ENCODE measurements around the gene GGTLC3.
"Not testable (repeated sequence)": the region's sequence is repeated elsewhere in the genome, so short reads cannot be mapped to it uniquely, and the experiment has no call there.

Gene GGTLC3

DNA sequence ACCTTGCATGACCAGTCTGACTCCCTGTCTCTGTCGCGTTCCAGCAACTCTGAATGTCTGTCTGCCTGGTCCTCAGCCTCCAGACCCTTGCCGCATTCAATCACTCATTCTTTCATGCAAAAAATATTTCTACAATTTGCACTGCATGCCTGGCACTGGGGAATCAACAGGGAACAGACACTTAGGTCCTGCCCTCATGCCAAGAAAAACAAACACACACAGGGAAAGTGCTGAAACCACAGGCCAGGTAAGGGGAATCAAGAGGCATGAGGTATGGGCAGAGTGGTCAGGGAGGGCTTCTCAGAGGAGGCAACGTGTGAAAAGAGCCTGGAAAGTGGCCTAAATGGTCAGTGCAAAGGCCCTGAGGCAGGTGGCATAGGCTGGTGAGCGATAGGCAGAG is at the start of gene GGTLC3:
GGTLC3 (minus strand) TSS at position 101 of the 400 bp plus-strand sequence. CDS start 264 bp downstream, outside the sequence.
- DNase-seq, result not testable (repeated sequence)

DNA sequence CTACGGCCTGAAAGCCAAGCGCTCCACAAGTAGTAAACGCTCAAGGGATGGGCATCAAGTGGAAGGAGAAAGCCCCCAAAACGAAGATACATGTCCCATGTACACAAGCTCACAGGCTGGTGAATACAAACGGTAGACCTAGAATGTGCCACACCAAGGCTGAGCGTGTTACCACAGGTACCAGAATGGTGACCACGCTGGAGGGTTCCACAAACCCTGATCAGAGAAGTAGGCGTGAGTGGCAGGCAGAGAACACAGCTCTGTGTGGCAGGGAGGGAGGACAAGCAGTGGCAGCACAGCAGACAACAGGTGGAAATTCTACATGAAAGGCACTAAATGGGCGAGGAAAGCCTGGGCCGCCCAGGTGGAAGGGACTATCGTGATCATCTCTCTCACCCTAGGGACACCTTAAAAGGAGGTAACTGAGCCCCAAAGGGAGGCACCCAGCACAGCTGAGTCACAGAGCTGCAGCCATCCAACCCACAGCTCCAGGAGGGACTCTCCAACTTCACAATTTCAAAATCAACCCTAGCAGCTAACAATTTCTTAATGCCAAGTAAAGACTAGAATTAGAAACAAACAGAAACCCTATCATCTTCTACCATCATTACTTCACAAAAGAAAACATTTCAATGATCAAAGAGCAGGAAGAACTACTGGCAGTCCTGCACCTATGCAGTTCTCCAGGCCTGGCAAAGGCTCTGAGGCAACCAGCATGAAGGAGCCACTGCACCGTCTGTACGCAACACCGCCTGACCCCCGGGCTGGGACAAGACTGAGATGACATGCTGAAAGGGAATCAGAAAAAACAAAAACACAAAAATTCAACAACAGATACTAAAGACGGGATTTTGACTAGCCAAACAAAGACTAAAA is 42.4 kb upstream of the GGTLC3 start:
- DNase-seq, result not testable (repeated sequence)

DNA sequence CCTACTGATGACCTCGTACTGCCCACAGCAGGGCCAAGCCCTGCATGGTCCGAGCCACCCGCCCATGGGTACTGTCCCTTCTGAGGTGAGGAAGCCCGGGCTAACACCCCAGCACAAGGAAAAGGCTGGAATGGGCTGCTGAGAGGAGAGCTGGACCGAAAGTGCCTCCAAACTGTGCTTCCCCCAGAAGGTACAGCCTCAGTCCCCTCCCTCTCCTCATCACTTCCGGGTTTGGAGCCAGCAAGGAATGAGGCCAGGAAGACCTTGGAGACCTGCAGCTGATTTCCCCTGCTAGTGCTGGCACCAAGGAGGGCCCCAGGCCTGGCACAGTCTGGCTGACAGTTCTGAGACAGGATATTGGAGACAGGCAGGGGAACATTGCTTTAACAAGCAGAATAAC is 41.0 kb upstream of the GGTLC3 start:
- not testable (repeated sequence) for DNase-seq

DNA sequence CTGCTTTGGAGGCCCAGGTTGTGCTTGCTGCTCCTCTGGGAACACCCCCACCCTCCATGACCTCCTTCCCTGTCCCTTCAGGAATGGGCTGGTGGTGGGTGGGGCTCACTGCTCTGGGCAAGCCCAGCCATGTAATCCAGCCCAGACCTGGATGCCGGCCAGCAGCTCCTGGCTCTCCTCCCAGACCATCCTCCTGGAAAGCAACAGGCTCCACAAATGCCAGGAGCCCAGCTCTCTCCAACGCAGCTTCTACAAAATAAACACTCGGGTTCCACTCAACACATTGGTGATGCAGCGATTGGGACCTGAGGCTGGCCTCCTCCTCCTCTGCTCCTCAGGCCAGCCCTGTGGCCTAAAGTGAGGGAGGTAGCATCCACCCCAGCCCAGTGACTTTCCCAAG is 40.6 kb upstream of the GGTLC3 start:
- not testable (repeated sequence) for DNase-seq

DNA sequence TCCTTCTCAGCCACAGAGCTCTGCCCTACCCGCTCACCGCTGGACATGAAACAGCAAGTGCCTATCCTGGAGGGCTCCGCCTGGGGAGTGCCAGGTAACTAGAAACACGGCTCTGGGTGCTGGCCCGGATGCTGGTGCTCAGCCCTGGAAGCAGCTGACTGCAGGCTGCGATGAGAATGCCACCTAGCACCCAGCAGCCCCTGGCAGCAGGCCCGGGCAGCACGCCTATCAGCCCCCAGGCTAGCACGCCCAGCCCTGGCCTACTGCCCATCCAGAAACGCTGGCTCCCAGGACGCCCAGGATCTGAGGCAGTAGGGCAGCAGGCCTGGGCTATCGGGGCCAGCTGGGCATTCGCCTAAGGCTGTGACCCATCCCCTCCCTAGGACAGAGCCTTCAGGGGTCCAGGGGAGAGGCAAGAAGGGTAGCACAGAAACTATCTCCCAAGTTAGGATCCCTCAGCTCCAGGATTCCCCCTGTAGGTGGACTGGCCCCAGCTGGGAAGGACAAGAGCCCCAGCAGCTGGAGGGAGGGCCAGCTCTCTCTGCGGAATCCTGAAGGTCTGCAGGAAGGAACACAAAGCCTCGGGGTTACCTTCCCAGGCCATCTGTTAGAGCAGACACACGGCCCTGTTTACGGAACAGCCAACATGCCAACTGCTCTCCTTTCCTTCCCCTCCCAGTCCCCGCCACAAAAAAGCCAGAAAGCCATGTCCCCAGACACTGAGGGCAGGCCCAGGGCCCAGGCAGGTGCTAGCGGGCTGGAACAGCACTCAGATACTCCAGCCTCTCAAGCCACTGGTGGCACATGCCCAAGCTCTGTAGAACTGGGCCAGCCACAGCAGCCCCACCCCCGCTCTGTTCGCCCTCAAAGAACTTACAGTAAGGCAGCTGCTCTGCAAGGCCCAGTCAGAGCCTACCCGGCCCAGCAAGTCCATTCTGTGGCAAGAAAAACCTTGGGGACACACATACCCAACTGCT is 36.6 kb upstream of the GGTLC3 start:
- DNase-seq, result not testable (repeated sequence)

DNA sequence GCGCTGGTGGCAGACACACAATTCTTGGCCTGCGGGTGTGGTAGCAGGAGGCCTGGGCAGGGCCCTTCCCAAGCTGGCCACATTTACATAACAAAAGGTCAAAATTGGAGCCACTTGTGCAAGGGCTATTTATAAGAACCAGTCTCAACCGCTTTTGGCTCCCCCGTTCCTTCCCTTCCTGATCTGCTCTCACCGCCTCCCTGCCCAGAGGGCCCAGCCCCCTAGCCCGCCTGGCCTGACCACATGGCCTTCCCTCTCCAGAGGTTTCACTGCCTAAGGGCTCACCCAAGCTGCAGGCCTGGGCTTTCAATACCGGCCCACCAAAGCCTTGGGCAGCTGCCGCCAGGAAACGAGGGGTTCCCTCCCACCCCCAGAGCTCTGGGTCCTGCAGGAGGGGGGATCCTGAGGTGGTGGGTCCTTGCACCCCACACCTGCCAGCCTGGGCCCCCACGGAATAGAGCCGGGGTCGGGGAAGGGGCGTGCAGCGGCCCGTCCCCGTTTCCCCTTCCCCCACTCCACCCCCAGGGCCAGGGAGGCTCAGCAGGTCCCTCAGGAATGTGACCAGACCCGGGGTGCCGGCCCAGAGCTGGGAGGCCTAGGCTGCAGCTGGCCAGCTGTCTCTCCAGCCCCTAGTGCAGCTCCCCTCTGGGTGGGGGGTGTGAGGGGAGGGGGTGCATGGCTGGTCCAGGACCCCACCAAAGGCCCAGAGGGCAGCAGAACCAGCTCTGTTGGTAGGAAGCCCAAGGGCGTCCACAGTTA is 35.1 kb upstream of the GGTLC3 start:
- DNase-seq, result not testable (repeated sequence)

DNA sequence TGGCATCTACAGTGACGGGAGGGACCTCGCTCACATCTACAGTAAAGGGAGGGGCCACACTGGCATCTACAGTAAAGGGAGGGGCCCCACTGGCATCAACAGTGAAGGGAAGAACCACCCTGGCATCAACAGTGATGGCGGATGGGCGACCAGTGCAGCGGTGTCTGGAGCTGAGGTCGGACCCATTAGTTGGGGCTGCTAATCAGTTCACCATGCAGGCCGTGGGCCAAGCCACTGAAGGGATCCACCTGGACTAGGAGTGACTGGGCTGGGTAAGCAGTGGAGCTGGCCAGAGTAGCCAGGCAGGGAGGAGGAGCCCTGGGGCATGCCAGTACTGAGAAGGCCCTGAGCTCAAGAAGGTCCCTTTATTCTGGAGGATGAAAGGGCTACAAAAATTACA is 33.1 kb upstream of the GGTLC3 start:
- not testable (repeated sequence) for DNase-seq

DNA sequence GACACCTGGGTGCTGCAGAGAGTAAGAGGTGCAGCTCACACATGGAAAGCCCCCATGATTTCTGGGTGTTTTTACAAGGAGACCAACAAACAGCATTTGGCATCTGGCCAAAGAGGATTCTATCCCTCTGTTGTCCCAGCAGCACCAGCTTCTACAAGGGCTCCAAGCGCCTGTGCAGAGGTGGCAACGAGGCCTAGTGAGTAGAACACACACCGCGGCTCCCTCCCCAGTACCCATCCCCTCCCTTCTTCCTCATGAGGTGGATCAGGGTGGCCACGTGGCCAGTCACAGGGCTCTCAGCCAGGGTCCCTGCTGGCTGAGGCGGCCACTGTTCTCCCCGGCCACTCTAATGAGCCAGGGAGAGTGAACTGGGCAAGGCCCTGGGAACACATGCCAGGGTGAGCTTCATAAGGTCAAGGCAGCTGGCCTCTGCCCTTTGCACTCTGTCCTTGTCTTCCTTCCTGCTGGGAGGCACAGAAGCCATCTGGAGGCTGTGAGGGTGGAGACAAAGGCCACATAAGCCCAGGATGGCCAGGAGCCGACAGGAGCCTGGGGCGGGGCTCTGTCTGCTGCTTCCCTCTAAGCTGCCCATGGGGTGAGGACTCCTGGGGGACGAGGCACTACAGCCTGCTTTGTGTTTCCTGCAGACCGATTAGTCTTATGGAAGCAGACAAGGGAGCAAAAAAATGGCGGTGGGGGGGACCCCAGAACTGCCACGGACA is 31.7 kb upstream of the GGTLC3 start:
- not testable (repeated sequence) for DNase-seq

DNA sequence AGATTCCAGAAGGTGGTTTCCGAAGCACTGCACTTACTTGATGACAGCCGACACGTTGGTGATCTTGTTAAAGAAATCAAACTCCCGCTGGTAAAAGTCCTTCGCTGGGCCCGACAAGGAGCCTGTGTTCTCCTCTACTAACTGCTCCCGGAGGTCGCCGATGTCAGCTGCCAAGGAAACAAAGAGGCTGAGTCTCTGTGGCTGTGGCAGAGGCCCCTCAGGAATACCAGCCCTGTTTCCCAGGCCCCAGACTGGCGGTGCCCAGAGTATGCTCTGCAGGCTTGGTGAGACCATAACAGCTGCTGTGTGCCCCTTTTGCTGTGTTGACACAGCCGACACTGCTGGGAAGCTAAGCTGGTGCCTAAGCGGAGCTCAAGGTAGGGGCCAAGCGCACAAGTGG is 26.7 kb upstream of the GGTLC3 start:
- DNase-seq, result not testable (repeated sequence)

DNA sequence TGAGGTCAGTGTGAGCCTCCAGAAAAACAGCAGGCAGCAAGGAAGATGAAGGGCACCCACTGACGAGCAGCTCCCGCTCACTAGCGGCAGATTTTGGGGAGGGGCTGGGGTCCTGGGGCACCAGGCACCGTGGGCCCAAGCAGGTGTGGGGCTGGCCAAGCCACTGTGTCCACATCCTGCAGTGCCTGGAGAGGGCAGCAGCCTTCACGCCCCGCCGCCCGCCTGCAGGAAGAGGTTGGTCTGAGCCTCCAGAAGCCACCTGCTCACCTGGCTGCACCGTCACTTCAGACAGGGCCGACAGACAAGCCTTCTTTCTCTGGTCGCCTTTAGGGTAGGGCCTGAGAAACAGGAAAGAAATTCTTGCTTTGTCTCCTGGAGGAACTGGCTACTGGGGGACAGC is 25.4 kb upstream of the GGTLC3 start:
- DNase-seq, result not testable (repeated sequence)

DNA sequence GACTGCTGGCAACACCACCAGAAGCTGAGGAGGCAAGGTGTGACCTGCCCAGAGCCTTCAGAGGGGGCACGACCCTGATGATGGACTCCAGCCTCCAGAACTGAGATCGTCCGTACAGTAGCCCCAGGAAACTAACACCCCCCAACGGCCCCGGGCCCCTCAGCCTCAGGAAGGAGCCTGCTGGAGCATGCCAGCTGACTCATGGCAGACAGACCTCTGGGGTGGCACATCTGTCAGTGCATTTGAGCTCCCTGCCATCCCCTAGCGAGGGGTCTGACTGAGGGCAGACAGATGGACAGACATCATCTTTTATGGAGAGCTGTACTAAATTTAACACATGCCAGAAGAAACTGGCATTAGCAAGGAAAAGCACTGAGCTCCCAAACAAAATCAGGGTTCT is 22.0 kb upstream of the GGTLC3 start:
- DNase-seq, result not testable (repeated sequence)

DNA sequence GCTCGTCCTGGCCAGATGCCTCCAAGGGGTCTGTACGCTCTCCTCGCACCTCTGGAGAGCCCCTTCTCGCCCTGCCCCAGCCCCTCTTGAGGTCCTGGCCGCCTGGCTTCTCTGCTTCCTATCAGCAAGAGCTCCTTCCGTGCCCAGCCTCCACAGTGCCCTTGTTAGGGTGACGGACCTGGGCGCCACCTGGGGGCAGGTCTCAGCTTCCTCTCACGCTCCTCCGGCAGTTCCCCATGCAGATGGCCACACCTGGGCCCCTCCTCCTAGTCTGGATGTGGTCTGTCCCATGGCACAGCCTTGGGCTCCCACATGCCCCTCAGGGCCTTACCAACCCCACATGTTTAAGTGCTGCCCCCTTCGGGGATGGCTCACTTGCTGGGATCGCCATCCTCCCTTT is 16.4 kb upstream of the GGTLC3 start:
- DNase-seq, result not testable (repeated sequence)

DNA sequence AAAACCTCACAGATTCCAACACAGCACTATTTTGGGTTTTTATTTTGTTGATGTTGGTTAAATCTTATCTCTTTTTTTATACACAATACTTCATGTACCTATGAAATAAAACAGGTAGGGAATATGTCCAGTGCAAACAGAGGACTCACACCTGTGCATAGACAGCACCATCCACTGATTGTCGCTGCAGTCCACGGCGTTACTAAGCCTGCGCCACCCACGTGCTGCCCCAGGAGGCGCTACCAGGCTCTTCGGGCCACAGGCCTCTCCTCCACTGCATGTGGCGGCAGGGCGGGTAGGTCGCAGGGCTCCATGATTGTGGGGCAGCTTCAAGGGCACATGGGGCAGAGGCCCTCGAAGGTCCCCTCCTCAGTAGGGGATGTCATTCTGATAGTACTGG is 15.7 kb upstream of the GGTLC3 start:
- not testable (repeated sequence) for DNase-seq

DNA sequence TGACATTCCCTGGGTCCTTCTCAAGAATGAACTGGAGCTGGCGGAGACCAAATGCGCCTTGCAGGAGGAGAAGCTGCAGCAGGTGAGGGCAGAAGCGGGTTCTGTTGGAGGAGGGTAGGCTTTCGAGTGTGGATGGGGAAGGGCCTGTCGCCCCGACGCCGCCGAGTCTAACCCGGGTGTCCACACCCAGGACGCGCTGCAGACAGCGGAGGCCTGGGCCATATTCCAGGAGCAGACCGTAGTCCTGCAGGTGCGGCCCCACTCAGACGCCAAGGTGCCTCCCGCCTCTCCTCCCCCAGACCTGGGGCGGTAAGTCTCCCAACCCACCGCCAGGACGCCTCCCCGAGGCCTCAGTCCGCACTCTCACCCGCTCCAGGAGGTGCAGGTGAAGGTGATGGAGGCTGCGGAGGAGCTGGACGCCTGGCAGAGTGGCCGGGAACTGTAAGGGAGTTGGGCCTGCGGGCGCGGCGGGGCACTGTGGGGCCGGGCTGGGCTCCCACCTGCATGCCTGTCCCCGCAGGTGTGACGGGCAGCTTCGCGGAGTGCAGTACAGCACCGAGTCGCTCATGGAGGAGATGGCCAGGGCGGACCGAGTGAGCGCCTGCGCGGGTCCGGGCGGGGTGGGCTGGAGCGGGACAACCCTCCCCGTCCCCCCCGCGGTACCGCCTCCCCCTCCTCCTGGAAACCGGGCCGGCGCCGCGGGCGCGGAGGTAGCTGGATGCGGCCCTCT is 11.6 kb upstream of the GGTLC3 start:
- DNase-seq, result not testable (repeated sequence)

DNA sequence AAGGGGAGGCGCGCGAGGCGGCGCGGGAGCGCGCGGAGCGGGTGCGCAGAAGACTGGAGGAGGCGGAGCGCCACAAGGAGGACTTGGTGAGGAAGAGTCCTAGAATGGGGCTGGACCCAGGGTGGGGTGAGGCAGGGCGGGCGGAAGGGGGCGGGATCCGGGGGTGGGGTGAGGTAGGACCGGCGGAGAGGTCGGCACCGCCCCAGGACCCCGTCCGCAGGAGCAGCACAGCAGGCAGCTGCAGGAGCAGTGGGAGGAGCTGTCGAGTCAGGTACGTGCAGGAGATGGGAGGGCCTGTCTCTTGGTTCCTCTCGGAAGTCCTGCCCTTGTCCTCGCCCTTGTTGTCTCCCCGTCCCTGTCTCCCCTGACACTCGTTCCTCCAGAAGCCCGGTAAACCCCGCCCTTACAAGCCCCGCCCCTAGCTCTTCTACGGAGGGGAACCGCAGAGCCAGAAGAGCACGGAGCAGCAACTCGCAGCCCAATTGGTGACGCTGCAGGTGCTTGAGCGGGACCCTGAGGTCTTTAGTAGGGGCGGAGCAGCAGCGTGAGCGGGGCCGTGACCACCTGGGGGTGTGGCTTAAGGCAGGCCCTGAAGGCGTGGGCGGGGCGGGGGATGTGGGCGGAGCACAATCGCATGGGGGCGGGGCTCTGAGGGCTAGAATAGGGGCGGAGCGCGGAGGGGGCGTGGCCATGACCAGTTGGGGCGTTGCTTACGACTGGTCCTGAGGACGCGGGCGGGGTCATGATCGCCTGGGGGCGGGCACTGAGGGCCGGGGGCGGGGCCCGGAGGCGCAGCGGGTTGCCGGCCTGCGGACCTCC is 10.8 kb upstream of the GGTLC3 start:
- not testable (repeated sequence) for DNase-seq

DNA sequence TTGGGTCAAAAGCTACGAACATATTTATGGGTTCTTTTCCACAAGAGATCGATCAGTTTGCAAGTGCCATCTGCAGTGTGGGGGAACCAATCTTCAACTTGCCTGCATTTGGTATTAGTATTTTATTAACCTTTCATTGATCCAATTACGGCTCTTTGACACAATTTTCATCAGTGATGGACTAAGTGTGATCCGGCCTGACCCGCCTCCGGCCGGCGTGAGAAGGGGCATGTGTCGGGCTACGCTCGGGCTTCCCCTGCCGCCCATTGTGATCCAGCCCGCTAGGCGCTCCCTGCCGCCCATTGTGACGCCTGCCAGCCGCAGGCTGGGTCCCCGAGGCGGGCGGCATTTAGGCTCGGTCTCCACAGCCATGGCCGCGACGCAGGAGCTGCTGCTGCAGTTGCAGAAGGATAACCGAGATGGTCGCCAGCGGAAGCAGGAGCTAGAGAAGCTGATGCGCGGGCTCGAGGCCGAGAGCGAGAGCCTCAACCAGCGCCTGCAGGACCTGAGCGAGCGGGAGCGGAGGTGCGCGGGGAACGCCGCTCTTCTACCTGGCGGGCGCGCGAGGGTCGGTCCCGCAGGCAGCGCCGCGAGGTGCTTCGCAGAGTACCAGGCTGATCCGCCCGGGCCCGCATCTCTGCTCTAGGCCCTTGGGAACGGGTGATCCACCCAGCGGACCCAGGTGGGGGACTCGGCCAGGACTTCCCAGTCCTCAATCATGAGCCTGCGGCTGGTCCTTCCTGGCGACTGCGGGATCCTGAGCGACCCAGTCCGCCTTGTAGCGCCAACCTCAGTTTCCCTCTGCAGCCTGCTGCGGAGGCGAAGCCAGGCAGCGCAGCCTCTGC is 10.0 kb upstream of the GGTLC3 start, which contains the start of gene TMEM191B:
TMEM191B (plus strand) TSS at position 51 of the 845 bp plus-strand sequence; CDS start at position 230, 179 bp downstream.
- DNase-seq, result not testable (repeated sequence)

DNA sequence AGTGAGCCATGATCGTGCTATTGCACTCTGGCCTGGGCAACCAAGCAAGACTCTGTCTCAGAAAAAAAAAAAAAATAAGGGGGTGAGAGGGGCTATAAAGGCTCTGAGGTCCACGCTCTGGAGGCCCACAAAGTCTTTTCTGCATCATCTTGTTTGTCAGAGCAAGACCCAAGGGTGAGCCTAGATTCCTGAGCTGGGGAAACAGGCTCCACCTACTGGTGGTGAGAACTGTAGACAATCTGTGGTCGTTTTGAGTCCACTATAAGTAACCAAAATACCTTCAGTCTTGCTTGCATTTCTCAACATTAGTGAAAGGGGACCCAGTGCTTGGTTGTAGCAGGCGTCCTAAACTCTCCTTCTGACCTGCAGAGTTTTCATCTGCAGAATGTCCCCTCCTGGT is 5.4 kb upstream of the GGTLC3 start:
- not testable (repeated sequence) for DNase-seq

DNA sequence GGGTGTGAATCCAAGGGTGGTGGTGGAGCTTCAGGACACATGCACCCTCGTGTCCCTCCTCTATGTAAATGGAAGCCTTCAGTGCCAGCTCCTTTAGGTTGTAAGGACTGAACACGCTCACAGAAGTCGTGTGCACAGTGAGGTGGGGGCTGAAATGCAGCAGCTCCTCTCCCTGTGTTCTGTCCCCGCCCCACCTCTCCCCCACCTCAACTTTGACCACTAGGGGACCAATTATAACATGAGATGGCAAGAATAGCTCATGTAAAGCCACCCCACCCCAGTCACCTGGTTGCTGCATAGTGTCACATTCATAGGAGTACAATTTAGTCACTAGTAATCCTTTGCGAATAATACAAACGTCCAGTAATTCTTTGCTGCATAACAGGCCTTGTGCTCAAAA is 4.8 kb upstream of the GGTLC3 start:
- not testable (repeated sequence) for DNase-seq

Measured in hypothalamus (tissue), 51 donors.